ENCODE measurements around the gene C17orf75.

C17orf75 gene

GRCh38 chr17:32289471-32290070, 52.4 kb downstream of the C17orf75 start:
- TF ChIP-seq EZH2phosphoT487 (IDR thresholded peaks at IDR 0.05; ENCODE audit: low read depth): no peak
- TF ChIP-seq CTCF (IDR thresholded peaks at IDR 0.05; ENCODE audit: low read depth, low read length): no peak
- no peak overlapping the region for H2AFZ ChIP-seq (ENCODE audit: low read depth, low read length)
- peaks cover 75% of the 10 kb centered on the region for H3K27me3 ChIP-seq (ENCODE audit: low read depth, low read length)
- H3K36me3 ChIP-seq (replicated peaks; ENCODE audit: low read depth, low read length): no peaks in the 10 kb centered on the region
- H3K79me2 ChIP-seq (ENCODE audit: low read length): no peaks in the 10 kb centered on the region
- no peak overlapping the region for H3K4me3 ChIP-seq (ENCODE audit: low read length)
- H3K9ac ChIP-seq (ENCODE audit: low read length): no peak overlapping the region
- H3K27ac ChIP-seq (ENCODE audit: low read length): no peak overlapping the region
- H3K9me3 ChIP-seq (ENCODE audit: insufficient read depth, low read length): no peaks in the 10 kb centered on the region
- H3K4me2 ChIP-seq (ENCODE audit: low read length): no peak overlapping the region
- peaks cover 14% of the 10 kb centered on the region for H3K4me1 ChIP-seq (ENCODE audit: low read length)
- no peaks in the 10 kb centered on the region; the same call in 1 of the 2 replicates for H4K20me1 ChIP-seq (ENCODE audit: insufficient read depth, low read length)

GRCh38 chr17:32288615-32289014, 53.4 kb downstream of the C17orf75 start:
- Histone ChIP-seq H3K27ac (ENCODE audit: low read length) (no peak overlapping the region), H3K4me1 (ENCODE audit: low read length) (peaks cover 13% of the 10 kb centered on the region), H3K4me3 (ENCODE audit: low read length) (no peak overlapping the region), H3K79me2 (ENCODE audit: low read length) (no peaks in the 10 kb centered on the region), H4K20me1 (ENCODE audit: insufficient read depth, low read length) (no peaks in the 10 kb centered on the region; the same call in 1 of the 2 replicates), H3K9me3 (ENCODE audit: insufficient read depth, low read length) (no peaks in the 10 kb centered on the region), H3K36me3 (replicated peaks; ENCODE audit: low read depth, low read length) (no peaks in the 10 kb centered on the region), H3K9ac (ENCODE audit: low read length) (no peak overlapping the region), H3K27me3 (ENCODE audit: low read depth, low read length) (peaks cover 77% of the 10 kb centered on the region), H3K4me2 (ENCODE audit: low read length) (no peak overlapping the region), H2AFZ (ENCODE audit: low read depth, low read length) (no peak overlapping the region)
- TF ChIP-seq CTCF (IDR thresholded peaks at IDR 0.05; ENCODE audit: low read depth, low read length): no peak
- no peak for TF ChIP-seq EZH2phosphoT487 (IDR thresholded peaks at IDR 0.05; ENCODE audit: low read depth)

GRCh38 chr17:32287804-32288511, 54.0 kb downstream of the C17orf75 start:
- peaks cover 7% of the 10 kb centered on the region for H3K4me1 ChIP-seq (ENCODE audit: low read length)
- no peak overlapping the region for H3K27ac ChIP-seq (ENCODE audit: low read length)
- H4K20me1 ChIP-seq (ENCODE audit: insufficient read depth, low read length): no peaks in the 10 kb centered on the region; the same call in 1 of the 2 replicates
- H3K4me2 ChIP-seq (ENCODE audit: low read length): no peak overlapping the region
- H2AFZ ChIP-seq (ENCODE audit: low read depth, low read length): no peak overlapping the region
- no peaks in the 10 kb centered on the region for H3K9me3 ChIP-seq (ENCODE audit: insufficient read depth, low read length)
- H3K27me3 ChIP-seq (ENCODE audit: low read depth, low read length): peaks cover 76% of the 10 kb centered on the region
- no peak overlapping the region for H3K4me3 ChIP-seq (ENCODE audit: low read length)
- no peaks in the 10 kb centered on the region for H3K79me2 ChIP-seq (ENCODE audit: low read length)
- no peak for TF ChIP-seq CTCF (IDR thresholded peaks at IDR 0.05; ENCODE audit: low read depth, low read length)
- TF ChIP-seq EZH2phosphoT487 (IDR thresholded peaks at IDR 0.05; ENCODE audit: low read depth): no peak
- no peaks in the 10 kb centered on the region for H3K36me3 ChIP-seq (replicated peaks; ENCODE audit: low read depth, low read length)
- no peak overlapping the region for H3K9ac ChIP-seq (ENCODE audit: low read length)

GRCh38 chr17:32286518-32286900, 55.5 kb downstream of the C17orf75 start:
- Histone ChIP-seq H3K4me1 (ENCODE audit: low read length) (no peaks in the 10 kb centered on the region), H3K4me2 (ENCODE audit: low read length) (no peak overlapping the region), H3K27me3 (ENCODE audit: low read depth, low read length) (peaks cover 76% of the 10 kb centered on the region), H3K9me3 (ENCODE audit: insufficient read depth, low read length) (no peaks in the 10 kb centered on the region), H3K9ac (ENCODE audit: low read length) (no peak overlapping the region), H2AFZ (ENCODE audit: low read depth, low read length) (no peak overlapping the region), H4K20me1 (ENCODE audit: insufficient read depth, low read length) (no peaks in the 10 kb centered on the region; the same call in 1 of the 2 replicates), H3K27ac (ENCODE audit: low read length) (no peak overlapping the region), H3K36me3 (replicated peaks; ENCODE audit: low read depth, low read length) (no peaks in the 10 kb centered on the region), H3K4me3 (ENCODE audit: low read length) (no peak overlapping the region), H3K79me2 (ENCODE audit: low read length) (no peaks in the 10 kb centered on the region)
- no peak for TF ChIP-seq EZH2phosphoT487 (IDR thresholded peaks at IDR 0.05; ENCODE audit: low read depth)
- no peak for TF ChIP-seq CTCF (IDR thresholded peaks at IDR 0.05; ENCODE audit: low read depth, low read length)

All from OCI-LY3 (cell line).